ENCODE measurements around the gene ASB1. TPM values are rescaled to one million over a fixed set of nuclear protein-coding genes. Genes with fewer than 3 reads are reported as not detected.
"Not testable (repeated sequence)": the region's sequence is repeated elsewhere in the genome, so short reads cannot be mapped to it uniquely, and the experiment has no call there.

ASB1 gene
- polyA plus RNA-seq, 2 donors: 10.1 to 10.8 TPM

GRCh38 chr2:238439917-238440316, 13.2 kb downstream of the ASB1 start:
- WGBS, 2 donors: 76 to 85% methylated on average over 2 of the region's 2 CpGs
- Histone ChIP-seq H3K36me3 (ENCODE audit: control insufficient read depth in 2 of 2, insufficient read depth in 2 of 2, low read length in 1 of 2) (peaks cover 0 to 23% of the 10 kb centered on the region in 2 donors), H3K27me3 (ENCODE audit: control insufficient read depth in 1 of 2, insufficient read depth in 2 of 2, low read length in 2 of 2) (no peaks in the 10 kb centered on the region), H3K9me3 (ENCODE audit: control insufficient read depth in 2 of 2, insufficient read depth in 1 of 2, low read depth in 1 of 2, low read length in 1 of 2) (no peaks in the 10 kb centered on the region), H3K4me3 (ENCODE audit: low read depth in 1 of 2, low read length in 2 of 2) (no peak overlapping the region), H3K27ac (ENCODE audit: low read depth in 2 of 2, low read length in 1 of 2) (no peak overlapping the region), H3K4me1 (ENCODE audit: control insufficient read depth in 2 of 2, insufficient read depth in 2 of 2, low read length in 1 of 2) (peaks cover 0 to 8% of the 10 kb centered on the region in 2 donors)

- Histone ChIP-seq H3K9me3 (ENCODE audit: control insufficient read depth in 2 of 2, insufficient read depth in 1 of 2, low read depth in 1 of 2, low read length in 1 of 2) (no peaks in the 10 kb centered on the region), H3K4me1 (ENCODE audit: control insufficient read depth in 2 of 2, insufficient read depth in 2 of 2, low read length in 1 of 2) (peaks cover 0 to 8% of the 10 kb centered on the region in 2 donors), H3K4me3 (ENCODE audit: low read depth in 1 of 2, low read length in 2 of 2) (no peak overlapping the region), H3K27ac (ENCODE audit: low read depth in 2 of 2, low read length in 1 of 2) (no peak overlapping the region), H3K27me3 (ENCODE audit: control insufficient read depth in 1 of 2, insufficient read depth in 2 of 2, low read length in 2 of 2) (no peaks in the 10 kb centered on the region), H3K36me3 (ENCODE audit: control insufficient read depth in 2 of 2, insufficient read depth in 2 of 2, low read length in 1 of 2) (peaks cover 0 to 20% of the 10 kb centered on the region in 2 donors)
- 86 to 90% methylated on average over 4 of the region's 4 CpGs for WGBS, 2 donors
Observed at GRCh38 chr2:238440331-238440730, 13.6 kb downstream of the ASB1 start.

DNA sequence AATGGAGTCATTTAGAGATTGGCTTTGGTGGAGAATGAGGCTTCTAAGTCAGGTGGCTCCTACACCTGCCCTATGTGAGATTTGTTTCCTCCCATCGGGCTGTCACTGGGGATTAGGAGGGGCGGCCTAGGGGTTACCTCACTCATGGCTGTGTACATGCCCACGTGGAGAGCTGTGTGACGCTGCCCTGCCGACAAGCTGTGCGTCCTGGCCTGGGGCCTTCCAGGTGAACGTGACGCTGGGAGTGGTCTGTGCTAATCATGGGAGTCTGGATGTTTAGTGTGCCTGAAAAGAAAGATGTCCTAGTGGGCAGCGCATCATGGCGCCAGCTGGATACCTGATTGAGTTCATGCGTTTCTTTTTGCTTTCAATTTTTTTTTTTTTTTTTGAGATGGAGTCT, 14.0 kb downstream of the ASB1 start:
- Histone ChIP-seq H3K36me3 (ENCODE audit: control insufficient read depth in 2 of 2, insufficient read depth in 2 of 2, low read length in 1 of 2) (peaks cover 0 to 20% of the 10 kb centered on the region in 2 donors), H3K4me1 (ENCODE audit: control insufficient read depth in 2 of 2, insufficient read depth in 2 of 2, low read length in 1 of 2) (peaks cover 0 to 8% of the 10 kb centered on the region in 2 donors), H3K9me3 (ENCODE audit: control insufficient read depth in 2 of 2, insufficient read depth in 1 of 2, low read depth in 1 of 2, low read length in 1 of 2) (no peaks in the 10 kb centered on the region), H3K27me3 (ENCODE audit: control insufficient read depth in 1 of 2, insufficient read depth in 2 of 2, low read length in 2 of 2) (no peaks in the 10 kb centered on the region), H3K4me3 (ENCODE audit: low read depth in 1 of 2, low read length in 2 of 2) (no peak overlapping the region), H3K27ac (ENCODE audit: low read depth in 2 of 2, low read length in 1 of 2) (no peak overlapping the region)
- WGBS, 2 donors: 94 to 95% methylated on average over 11 of the region's 11 CpGs

- Histone ChIP-seq H3K9me3 (ENCODE audit: control insufficient read depth in 2 of 2, insufficient read depth in 1 of 2, low read depth in 1 of 2, low read length in 1 of 2) (no peaks in the 10 kb centered on the region), H3K36me3 (ENCODE audit: control insufficient read depth in 2 of 2, insufficient read depth in 2 of 2, low read length in 1 of 2) (peaks cover 3 to 26% of the 10 kb centered on the region in 2 donors), H3K27ac (ENCODE audit: low read depth in 2 of 2, low read length in 1 of 2) (no peak overlapping the region), H3K4me3 (ENCODE audit: low read depth in 1 of 2, low read length in 2 of 2) (no peak overlapping the region), H3K4me1 (ENCODE audit: control insufficient read depth in 2 of 2, insufficient read depth in 2 of 2, low read length in 1 of 2) (peaks cover 0 to 8% of the 10 kb centered on the region in 2 donors), H3K27me3 (ENCODE audit: control insufficient read depth in 1 of 2, insufficient read depth in 2 of 2, low read length in 2 of 2) (no peaks in the 10 kb centered on the region)
- 75 to 77% methylated on average over 17 of the region's 17 CpGs for WGBS, 2 donors
Observed at GRCh38 chr2:238441262-238442114, 14.8 kb downstream of the ASB1 start.

- not testable (repeated sequence) for H3K27ac ChIP-seq (ENCODE audit: low read depth in 2 of 2, low read length in 1 of 2)
- WGBS, 2 donors: 67 to 73% methylated on average over 6 of the region's 6 CpGs
- peaks cover 11 to 32% of the 10 kb centered on the region in 2 donors for H3K36me3 ChIP-seq (ENCODE audit: control insufficient read depth in 2 of 2, insufficient read depth in 2 of 2, low read length in 1 of 2)
Observed at GRCh38 chr2:238442257-238442656, 15.5 kb downstream of the ASB1 start.

GRCh38 chr2:238444242-238444641, 17.5 kb downstream of the ASB1 start:
- Histone ChIP-seq H3K36me3 (ENCODE audit: control insufficient read depth in 2 of 2, insufficient read depth in 2 of 2, low read length in 1 of 2) (peaks cover 16 to 44% of the 10 kb centered on the region in 2 donors), H3K27ac (ENCODE audit: low read depth in 2 of 2, low read length in 1 of 2) (no peak overlapping the region), H3K9me3 (ENCODE audit: control insufficient read depth in 2 of 2, insufficient read depth in 1 of 2, low read depth in 1 of 2, low read length in 1 of 2) (no peaks in the 10 kb centered on the region), H3K27me3 (ENCODE audit: control insufficient read depth in 1 of 2, insufficient read depth in 2 of 2, low read length in 2 of 2) (no peaks in the 10 kb centered on the region), H3K4me1 (ENCODE audit: control insufficient read depth in 2 of 2, insufficient read depth in 2 of 2, low read length in 1 of 2) (peaks cover 0 to 6% of the 10 kb centered on the region in 2 donors), H3K4me3 (ENCODE audit: low read depth in 1 of 2, low read length in 2 of 2) (no peak overlapping the region)
- WGBS, 2 donors: 96 to 99% methylated on average over 13 of the region's 13 CpGs

More at GRCh38 chr2:238442257-238442656, 15.5 kb downstream of the ASB1 start:
- H3K4me3 ChIP-seq (ENCODE audit: low read depth in 1 of 2, low read length in 2 of 2); H3K27me3 ChIP-seq (ENCODE audit: control insufficient read depth in 1 of 2, insufficient read depth in 2 of 2, low read length in 2 of 2); H3K9me3 ChIP-seq (ENCODE audit: control insufficient read depth in 2 of 2, insufficient read depth in 1 of 2, low read depth in 1 of 2, low read length in 1 of 2); H3K4me1 ChIP-seq (ENCODE audit: control insufficient read depth in 2 of 2, insufficient read depth in 2 of 2, low read length in 1 of 2): not testable (repeated sequence)

GRCh38 chr2:238445409-238446190, 18.9 kb downstream of the ASB1 start:
- no peaks in the 10 kb centered on the region for H3K9me3 ChIP-seq (ENCODE audit: control insufficient read depth in 2 of 2, insufficient read depth in 1 of 2, low read depth in 1 of 2, low read length in 1 of 2)
- 86 to 93% methylated on average over 17 of the region's 17 CpGs for WGBS, 2 donors

DNA sequence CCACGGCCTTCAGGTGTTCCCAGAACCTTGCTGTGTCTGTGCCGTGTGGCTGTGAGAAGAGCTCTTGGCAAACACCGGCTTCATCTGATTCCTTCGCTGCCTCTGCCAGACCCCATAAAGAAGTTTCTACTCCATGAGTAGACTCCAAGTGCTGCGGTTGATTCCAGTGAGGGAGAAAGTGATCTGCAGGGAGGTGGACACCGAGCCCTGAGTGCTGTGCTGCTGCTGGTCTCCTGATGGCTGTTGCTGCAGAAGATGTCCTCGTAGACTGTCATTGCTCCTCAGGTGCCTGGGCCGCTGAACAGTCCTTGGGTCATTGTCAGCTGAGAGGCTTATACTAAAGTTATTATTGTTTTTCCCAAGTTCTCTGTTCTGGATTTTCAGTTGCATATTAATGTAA, 19.6 kb downstream of the ASB1 start:
- Histone ChIP-seq H3K9me3 (ENCODE audit: control insufficient read depth in 2 of 2, insufficient read depth in 1 of 2, low read depth in 1 of 2, low read length in 1 of 2) (no peaks in the 10 kb centered on the region), H3K4me3 (ENCODE audit: low read depth in 1 of 2, low read length in 2 of 2) (no peak overlapping the region), H3K27me3 (ENCODE audit: control insufficient read depth in 1 of 2, insufficient read depth in 2 of 2, low read length in 2 of 2) (no peaks in the 10 kb centered on the region), H3K36me3 (ENCODE audit: control insufficient read depth in 2 of 2, insufficient read depth in 2 of 2, low read length in 1 of 2) (peaks cover 21 to 52% of the 10 kb centered on the region in 2 donors), H3K27ac (ENCODE audit: low read depth in 2 of 2, low read length in 1 of 2) (no peak overlapping the region), H3K4me1 (ENCODE audit: control insufficient read depth in 2 of 2, insufficient read depth in 2 of 2, low read length in 1 of 2) (peaks cover 2 to 3% of the 10 kb centered on the region in 2 donors)
- 94 to 97% methylated on average over 8 of the region's 8 CpGs for WGBS, 2 donors

More at GRCh38 chr2:238445409-238446190, 18.9 kb downstream of the ASB1 start:
- peaks cover 16 to 53% of the 10 kb centered on the region in 2 donors for H3K36me3 ChIP-seq (ENCODE audit: control insufficient read depth in 2 of 2, insufficient read depth in 2 of 2, low read length in 1 of 2)
- H3K27ac ChIP-seq (ENCODE audit: low read depth in 2 of 2, low read length in 1 of 2): no peak overlapping the region
- no peak overlapping the region for H3K4me3 ChIP-seq (ENCODE audit: low read depth in 1 of 2, low read length in 2 of 2)
- no peaks in the 10 kb centered on the region for H3K27me3 ChIP-seq (ENCODE audit: control insufficient read depth in 1 of 2, insufficient read depth in 2 of 2, low read length in 2 of 2)
- H3K4me1 ChIP-seq (ENCODE audit: control insufficient read depth in 2 of 2, insufficient read depth in 2 of 2, low read length in 1 of 2): peaks cover under 1 to 3% of the 10 kb centered on the region in 2 donors

- Histone ChIP-seq H3K9me3 (ENCODE audit: control insufficient read depth in 2 of 2, insufficient read depth in 1 of 2, low read depth in 1 of 2, low read length in 1 of 2) (peaks cover 0 to 5% of the 10 kb centered on the region in 2 donors), H3K4me3 (ENCODE audit: low read depth in 1 of 2, low read length in 2 of 2) (no peak overlapping the region), H3K4me1 (ENCODE audit: control insufficient read depth in 2 of 2, insufficient read depth in 2 of 2, low read length in 1 of 2) (peaks cover 0 to 2% of the 10 kb centered on the region in 2 donors), H3K27me3 (ENCODE audit: control insufficient read depth in 1 of 2, insufficient read depth in 2 of 2, low read length in 2 of 2) (no peaks in the 10 kb centered on the region), H3K27ac (ENCODE audit: low read depth in 2 of 2, low read length in 1 of 2) (no peak overlapping the region), H3K36me3 (ENCODE audit: control insufficient read depth in 2 of 2, insufficient read depth in 2 of 2, low read length in 1 of 2) (peaks cover 22 to 56% of the 10 kb centered on the region in 2 donors)
- WGBS, 2 donors: 90% methylated on average over 19 of the region's 19 CpGs
Observed at GRCh38 chr2:238448031-238448955, 21.6 kb downstream of the ASB1 start.

Data from esophagus (tissue), 2 donors.